ENCODE results near the gene PLXNB3. TPM values are rescaled to one million over a fixed set of nuclear protein-coding genes. Genes with fewer than 3 reads are reported as not detected.
A peak's percentile ranks its signal among the peaks of the same experiment; 100 is the strongest.

The PLXNB3 gene
- total and polyA plus RNA-seq, 10 donors, result 0.48 to 2.8 (median 1.5) TPM

DNA sequence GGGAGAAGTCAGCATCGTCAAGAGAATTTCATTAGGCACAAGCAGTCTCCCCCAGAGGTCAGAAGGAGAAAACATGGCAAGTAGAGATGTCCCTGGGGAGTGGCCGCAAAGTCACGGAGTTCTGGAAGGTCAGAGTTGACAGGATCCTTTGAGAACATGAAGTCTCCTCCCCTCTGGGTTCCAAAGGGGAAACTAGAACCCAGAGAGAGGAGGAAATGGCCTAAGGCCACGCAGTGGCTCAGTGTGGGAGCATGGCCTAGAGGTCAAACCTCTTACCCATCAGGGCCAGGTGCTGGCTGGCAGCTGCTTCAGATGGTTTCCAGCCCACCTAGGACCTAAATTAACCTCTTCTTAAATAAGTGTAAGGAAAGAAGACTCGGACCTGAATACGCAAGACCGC lies 29.2 kb downstream of the PLXNB3 start:
- H3K27ac ChIP-seq, result peak overlapping the region in 7 of 8 donors; percentile 92 to 98 (median 97)
- TF ChIP-seq POLR2AphosphoS5 (IDR thresholded peaks at IDR 0.05), result no peak
- TF ChIP-seq, protein P1, sequence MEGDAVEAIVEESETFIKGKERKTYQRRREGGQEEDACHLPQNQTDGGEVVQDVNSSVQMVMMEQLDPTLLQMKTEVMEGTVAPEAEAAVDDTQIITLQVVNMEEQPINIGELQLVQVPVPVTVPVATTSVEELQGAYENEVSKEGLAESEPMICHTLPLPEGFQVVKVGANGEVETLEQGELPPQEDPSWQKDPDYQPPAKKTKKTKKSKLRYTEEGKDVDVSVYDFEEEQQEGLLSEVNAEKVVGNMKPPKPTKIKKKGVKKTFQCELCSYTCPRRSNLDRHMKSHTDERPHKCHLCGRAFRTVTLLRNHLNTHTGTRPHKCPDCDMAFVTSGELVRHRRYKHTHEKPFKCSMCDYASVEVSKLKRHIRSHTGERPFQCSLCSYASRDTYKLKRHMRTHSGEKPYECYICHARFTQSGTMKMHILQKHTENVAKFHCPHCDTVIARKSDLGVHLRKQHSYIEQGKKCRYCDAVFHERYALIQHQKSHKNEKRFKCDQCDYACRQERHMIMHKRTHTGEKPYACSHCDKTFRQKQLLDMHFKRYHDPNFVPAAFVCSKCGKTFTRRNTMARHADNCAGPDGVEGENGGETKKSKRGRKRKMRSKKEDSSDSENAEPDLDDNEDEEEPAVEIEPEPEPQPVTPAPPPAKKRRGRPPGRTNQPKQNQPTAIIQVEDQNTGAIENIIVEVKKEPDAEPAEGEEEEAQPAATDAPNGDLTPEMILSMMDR (IDR thresholded peaks at IDR 0.05 in 8 of 11, conservative IDR thresholded peaks at IDR 0.05 in 3 of 11), result no peak
- no peak for TF ChIP-seq POLR2A (IDR thresholded peaks at IDR 0.05)
- peak overlapping the region; percentile 47 to 83 (median 66) for H3K4me3 ChIP-seq
- H3K36me3 ChIP-seq, result peaks cover 0 to 65% (median 18%) of the 10 kb centered on the region in 6 donors
- intact Hi-C loops (cut with DNase I; ENCODE audit: low total_unique reads), result no loop called here
- no peaks in the 10 kb centered on the region for H3K27me3 ChIP-seq (replicated peaks in 1 of 7)
- peaks cover 0 to 22% (median 0%) of the 10 kb centered on the region in 8 donors for H3K9me3 ChIP-seq
- DNase-seq, result no peak
- WGBS, 5 donors, result 6 to 71% (median 26%) methylated on average over 5 to 7 of the region's 7 CpGs
- H3K4me1 ChIP-seq, result peaks cover 5 to 57% (median 30%) of the 10 kb centered on the region in 6 donors

DNA sequence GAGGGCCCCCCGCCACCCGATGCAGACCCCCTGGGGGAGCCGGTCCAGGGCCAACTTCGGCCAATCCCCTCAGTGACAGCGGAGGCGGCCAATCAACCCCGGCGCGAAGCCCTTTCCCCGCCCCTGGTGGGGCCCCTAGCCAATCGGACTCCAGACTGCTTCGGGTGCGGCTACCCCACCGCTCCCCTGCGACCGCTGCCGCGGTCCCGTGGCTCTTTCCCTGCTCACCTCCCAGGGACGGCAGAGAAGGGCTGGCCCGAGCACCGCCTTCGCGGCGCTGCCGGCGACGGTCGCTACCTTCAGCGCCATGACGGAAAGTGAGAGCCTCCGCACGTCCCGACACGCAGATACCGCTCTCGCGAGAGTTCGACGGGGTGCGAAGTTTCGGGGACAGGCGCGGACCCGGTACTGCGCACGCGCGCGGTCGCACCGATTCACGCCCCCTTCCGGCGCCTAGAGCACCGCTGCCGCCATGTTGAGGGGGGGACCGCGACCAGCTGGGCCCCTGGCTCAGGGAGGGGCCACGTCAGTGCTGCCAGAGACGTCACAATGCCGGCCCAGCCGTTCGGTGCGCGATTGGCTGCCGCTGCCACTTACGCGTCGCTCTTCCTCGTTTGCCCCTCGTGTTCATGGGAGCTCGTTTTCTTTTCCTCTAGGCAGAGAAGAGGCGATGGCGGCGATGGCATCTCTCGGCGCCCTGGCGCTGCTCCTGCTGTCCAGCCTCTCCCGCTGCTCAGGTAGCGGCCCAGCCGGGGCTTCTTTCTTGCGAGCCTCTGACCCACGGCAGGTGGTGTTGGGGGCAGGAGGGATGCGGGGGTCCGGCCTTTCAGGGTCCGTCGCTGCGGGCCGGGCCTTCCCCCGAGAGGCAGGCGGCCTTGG lies 30.2 kb downstream of the PLXNB3 start, which contains the start of the genes IDH3G and SSR4:
Gene IDH3G (minus strand): TSS at position 358 of the 879 bp plus-strand sequence. CDS start 49 bp downstream, at position 309.
Gene SSR4 (plus strand): TSS at position 651 of the 879 bp plus-strand sequence. CDS start 20 bp downstream, at position 671.
- Histone ChIP-seq H3K9me3 (peaks cover 0 to 22% (median 0%) of the 10 kb centered on the region in 8 donors), H3K4me3 (peak within 1 kb of the TSS; percentile 60 to 83 (median 66)), H3K27ac (peak within 1 kb of the TSS; percentile 82 to 98 (median 96)), H3K27me3 (replicated peaks in 1 of 7) (no peaks in the 10 kb centered on the region), H3K36me3 (peaks cover 0 to 65% (median 20%) of the 10 kb centered on the region in 6 donors), H3K4me1 (peaks cover 5 to 57% (median 30%) of the 10 kb centered on the region in 6 donors)
- TF ChIP-seq, protein P1 (IDR thresholded peaks at IDR 0.05 in 8 of 11, conservative IDR thresholded peaks at IDR 0.05 in 3 of 11), result peak in 7 of 11 experiments; percentile 16 to 60 (median 35)
- TF ChIP-seq POLR2A (IDR thresholded peaks at IDR 0.05) (no peak), POLR2AphosphoS5 (IDR thresholded peaks at IDR 0.05) (peak; percentile 82 to 91 (median 83))
- peak; percentile 97 for DNase-seq
- intact Hi-C loops (cut with DNase I; ENCODE audit: low total_unique reads), result no loop called here
- WGBS, 5 donors, result 0 to 37% (median 1%) methylated on average over 12 to 92 of the region's 92 CpGs

DNA sequence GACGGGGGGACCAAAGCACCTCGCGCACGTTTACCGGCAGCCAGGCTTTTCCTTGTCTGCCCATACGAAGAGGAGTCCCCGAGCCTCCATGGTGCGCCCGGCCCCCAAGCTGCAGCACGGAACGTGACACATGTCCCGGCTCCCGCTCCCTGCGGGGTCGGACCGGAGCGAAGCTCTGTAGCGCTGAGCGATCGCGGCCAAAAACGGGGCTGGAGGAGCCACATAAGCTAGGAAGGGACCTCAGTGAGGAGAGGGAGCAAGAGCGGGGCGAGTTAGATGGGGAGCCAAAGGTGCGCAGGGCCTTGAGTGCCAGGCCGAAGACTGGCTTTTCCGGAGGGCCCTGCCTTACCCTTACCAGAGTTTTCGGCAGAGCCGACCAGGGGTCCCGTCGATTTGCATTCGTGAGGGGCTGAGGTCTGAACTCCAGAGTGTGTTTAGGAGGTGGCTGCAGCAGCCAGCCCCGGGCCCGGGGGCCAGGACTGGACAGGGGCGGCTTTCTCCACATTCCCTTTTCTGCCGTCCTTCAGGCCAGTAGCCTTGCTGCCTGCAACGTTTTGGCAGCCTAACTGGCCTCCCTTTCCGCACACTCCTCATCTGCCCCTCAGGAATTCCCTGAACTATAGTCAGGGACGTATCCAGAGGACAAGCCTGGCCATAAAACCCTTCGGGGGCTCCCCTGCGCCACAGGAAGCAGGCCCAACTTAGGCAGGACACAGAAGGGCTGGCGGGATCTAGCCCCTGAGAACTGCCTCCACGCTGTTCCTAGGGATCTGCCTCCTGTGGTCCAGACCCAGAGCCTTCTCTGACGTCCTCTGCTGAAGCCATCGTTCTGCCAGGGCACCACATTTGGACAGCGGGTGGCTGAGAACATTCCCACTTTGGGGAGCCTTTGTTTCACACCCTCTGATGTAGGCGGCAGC lies 31.1 kb downstream of the PLXNB3 start:
- H3K27me3 ChIP-seq (replicated peaks in 1 of 7), result no peaks in the 10 kb centered on the region
- H3K4me1 ChIP-seq, result peaks cover 5 to 57% (median 30%) of the 10 kb centered on the region in 6 donors
- peak overlapping the region; percentile 60 to 83 (median 66) for H3K4me3 ChIP-seq
- no peak for DNase-seq
- H3K9me3 ChIP-seq, result peaks cover 0 to 22% (median 0%) of the 10 kb centered on the region in 8 donors
- intact Hi-C loops (cut with DNase I; ENCODE audit: low total_unique reads), result no loop called here
- TF ChIP-seq POLR2AphosphoS5 (IDR thresholded peaks at IDR 0.05) (no peak), POLR2A (IDR thresholded peaks at IDR 0.05) (no peak)
- TF ChIP-seq, protein P1 (IDR thresholded peaks at IDR 0.05 in 8 of 11, conservative IDR thresholded peaks at IDR 0.05 in 3 of 11), result no peak
- peak overlapping the region; percentile 82 to 98 (median 96) for H3K27ac ChIP-seq
- peaks cover 0 to 58% (median 19%) of the 10 kb centered on the region in 6 donors for H3K36me3 ChIP-seq
- 8 to 45% (median 14%) methylated on average over 13 to 47 of the region's 47 CpGs for WGBS, 5 donors

All from spleen (tissue), 11 donors.